HL-60 (cell line): ENCODE results near the gene CYP8B1.

ENCODE experiments used
- CTCF ChIP-seq: IDR thresholded peaks from one replicate; pipeline ENCODE4 v1.5.1; 2011; ENCODE audit warnings: low read length, control low read depth, inconsistent platforms; ENCODE audit not compliant: insufficient read depth
- GABPA ChIP-seq: IDR thresholded peaks from 2 replicates; pipeline ENCODE4 v1.6.1; 2012; ENCODE audit warnings: low read depth
- POLR2AphosphoS5 ChIP-seq: IDR thresholded peaks from 2 replicates; pipeline ENCODE4 v1.6.1; 2012; ENCODE audit warnings: low read depth
- REST ChIP-seq: IDR thresholded peaks from 2 replicates; pipeline ENCODE4 v1.6.1; 2012; ENCODE audit warnings: low read depth; ENCODE audit not compliant: insufficient replicate concordance

- no peak for TF ChIP-seq POLR2AphosphoS5
- no peak for TF ChIP-seq CTCF
- no peak for TF ChIP-seq REST
- TF ChIP-seq GABPA, result no peak
These were observed 19.8 kb upstream of the CYP8B1 start for GRCh38 chr3:42895580-42895868.
